ENCODE data around the gene DPP6. TPM values are rescaled to one million over a fixed set of nuclear protein-coding genes. Genes with fewer than 3 reads are reported as not detected.
A peak's percentile ranks its signal among the peaks of the same experiment; 100 is the strongest.

Gene DPP6
- total and polyA plus RNA-seq, 2 of the 8 experiments (the other 6 are each of a cell fraction or from before 2014, with no cell fraction given): 4.7 to 6.8 TPM

DNA sequence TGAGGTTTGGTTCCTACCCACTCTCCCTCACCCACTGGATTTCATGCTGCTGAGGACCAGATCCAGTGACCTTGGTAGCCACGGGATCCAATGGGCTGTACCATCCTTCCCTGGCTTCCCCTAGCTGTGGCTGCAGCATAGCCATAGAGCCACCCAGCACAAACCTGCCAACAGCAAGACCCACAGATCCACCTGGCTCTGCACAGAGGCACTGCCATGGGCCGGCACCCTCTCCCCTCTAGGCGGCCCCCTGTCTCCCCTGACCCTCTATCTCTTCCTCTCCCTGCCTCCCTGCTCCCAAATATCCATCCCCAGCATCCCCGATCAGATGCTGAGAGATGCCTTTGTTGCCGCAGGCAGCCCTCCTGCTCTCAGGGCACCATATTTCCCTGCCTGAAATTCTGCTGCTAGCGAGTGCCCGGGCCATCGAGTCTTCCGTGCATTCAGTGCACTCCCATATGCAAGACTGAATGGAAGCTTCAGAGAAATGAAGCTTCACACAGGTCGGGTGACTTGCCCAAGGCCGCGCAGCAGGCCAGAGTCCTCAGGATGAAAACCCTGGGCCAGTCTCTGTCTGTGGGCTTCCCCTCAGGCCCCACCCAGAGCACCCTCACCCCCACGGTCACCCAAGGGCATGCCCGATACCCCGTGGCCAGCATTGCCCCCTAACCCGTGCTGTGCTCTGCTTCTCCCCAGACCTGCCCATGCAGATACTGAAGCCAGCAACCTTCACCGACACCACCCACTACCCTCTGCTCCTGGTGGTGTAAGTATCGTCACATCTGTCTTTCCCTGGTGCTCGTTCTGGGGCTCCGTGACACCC lies 819.9 kb downstream of the DPP6 start:
- CTCF ChIA-PET (ENCODE audit: partially characterized antibody): no interaction called here

More for the DNA sequence above, 819.9 kb downstream of the DPP6 start:
- Histone ChIP-seq H3K79me2 (ENCODE audit: control insufficient read depth in 1 of 2, insufficient read depth in 2 of 2, low read length in 2 of 2) (no peaks in the 10 kb centered on the region), H3K56ac (replicated peaks; ENCODE audit: insufficient read length, low read depth, low read length) (no peak overlapping the region), H3K4ac (replicated peaks; ENCODE audit: insufficient read length, low read depth, low read length) (no peak overlapping the region), H3K4me2 (ENCODE audit: insufficient read depth in 1 of 2, low read depth in 2 of 2, low read length in 2 of 2) (no peak overlapping the region), H3K4me3 (ENCODE audit: extremely low read depth in 1 of 4, insufficient read depth in 2 of 4, low read depth in 3 of 4, low read length in 4 of 4) (no peak overlapping the region), H3K27ac (ENCODE audit: low read depth, low read length) (no peak overlapping the region), H3K27me3 (replicated peaks in 1 of 4; ENCODE audit: control insufficient read depth in 3 of 4, extremely low read depth in 1 of 4, insufficient read depth in 3 of 4, low read length in 3 of 4) (no peaks in the 10 kb centered on the region; a peak in 1 of 7 replicates), H3K4me1 (replicated peaks in 1 of 4; ENCODE audit: control insufficient read depth in 3 of 4, insufficient read depth in 4 of 4, low read length in 3 of 4) (peaks cover 0 to 12% (median 5%) of the 10 kb centered on the region in 4 experiments; a peak in 4 of 7 replicates), H3K23me2 (ENCODE audit: low read depth, low read length) (0 out of 2 replicates have a peak, but pooled peaks cover 4% of the 10 kb centered on the region), H2BK5ac (ENCODE audit: low read depth, low read length) (0 out of 2 replicates have a peak overlapping the region, but pooled peaks have one; percentile 16), H4K91ac (replicated peaks; ENCODE audit: insufficient read length, low read length) (no peak overlapping the region), H2BK120ac (replicated peaks; ENCODE audit: low read depth, low read length) (no peak overlapping the region), H4K8ac (ENCODE audit: extremely low read depth, insufficient read depth, low read length) (no peak overlapping the region), H2AFZ (ENCODE audit: low read length) (no peak overlapping the region), H3K18ac (ENCODE audit: extremely low read depth, low read length) (no peak overlapping the region), H3K9me3 (ENCODE audit: insufficient read depth in 2 of 2, low read depth in 1 of 2, low read length in 1 of 2) (no peaks in the 10 kb centered on the region), H3K14ac (ENCODE audit: insufficient read length) (no peak overlapping the region), H3K23ac (ENCODE audit: insufficient read length) (no peak overlapping the region), H4K20me1 (replicated peaks in 1 of 2; ENCODE audit: control insufficient read depth in 1 of 2, insufficient read depth in 2 of 2, low read length in 2 of 2) (peaks cover 0 to 5% of the 10 kb centered on the region in 2 experiments), H2BK20ac (ENCODE audit: low read length) (no peak overlapping the region), H3K36me3 (ENCODE audit: control insufficient read depth in 2 of 4, insufficient read depth in 4 of 4, low read length in 3 of 4) (no peaks in the 10 kb centered on the region), H4K5ac (ENCODE audit: insufficient read length, low read depth, low read length) (no peak overlapping the region), H2AK5ac (ENCODE audit: low read depth, low read length) (no peak overlapping the region), H2BK12ac (ENCODE audit: low read depth, low read length) (no peak overlapping the region), H2BK15ac (ENCODE audit: low read length) (peak overlapping the region; percentile 31; the same call in 1 of the 2 replicates), H3K9ac (replicated peaks in 1 of 4; ENCODE audit: extremely low read depth in 1 of 4, low read depth in 3 of 4, low read length in 3 of 4) (no peak overlapping the region), H3K79me1 (ENCODE audit: low read depth, low read length) (0 out of 2 replicates have a peak, but pooled peaks cover 3% of the 10 kb centered on the region)
- DNase-seq (ENCODE audit: low read depth in 1 of 2, low spot score in 2 of 2) (no peak), FAIRE-seq (no peak)
- POLR2A ChIA-PET (ENCODE audit: partially characterized antibody): no interaction called here
- 86% methylated on average over 15 of the region's 20 CpGs; no CpG with 5 or more reads in 1 of the 2 experiments for WGBS, 2 experiments (ENCODE audit: extremely low coverage in 1 of 2, insufficient coverage in 1 of 2, insufficient read length in 1 of 2, insufficient replicate concordance in 2 of 2, low coverage in 1 of 2, low lambda C conversion rate in 2 of 2, missing lambda C conversion rate in 1 of 2)
- TF ChIP-seq KDM4A (IDR thresholded peaks at IDR 0.05; ENCODE audit: low read depth, low read length, severe bottlenecking) (no peak), BRCA1 (IDR thresholded peaks at IDR 0.05; ENCODE audit: low read depth, low read length) (no peak), RNF2 (IDR thresholded peaks at IDR 0.05; ENCODE audit: borderline replicate concordance, low read depth, low read length, missing control alignments, poor library complexity, severe bottlenecking) (no peak), TAF1 (IDR thresholded peaks at IDR 0.05; ENCODE audit: low read depth, low read length) (no peak), NANOG (IDR thresholded peaks at IDR 0.05; ENCODE audit: insufficient read depth, low read depth, low read length, poor library complexity, severe bottlenecking) (no peak), BACH1 (IDR thresholded peaks at IDR 0.05; ENCODE audit: low read length) (no peak)
